Measurements from ENCODE around the gene CDKAL1. TPM values are rescaled to one million over a fixed set of nuclear protein-coding genes. Genes with fewer than 3 reads are reported as not detected.
A peak's percentile ranks its signal among the peaks of the same experiment; 100 is the strongest.

The CDKAL1 gene
- total and polyA plus RNA-seq, 4 donors: 2.0 to 12.9 (median 6.7) TPM

- TF ChIP-seq RXRA (IDR thresholded peaks at IDR 0.05) (no peak), MAX (IDR thresholded peaks at IDR 0.05) (no peak)
Measured at GRCh38 chr6:20665290-20665689, 131.0 kb downstream of the CDKAL1 start (continued).

GRCh38 chr6:20669571-20670314, 135.5 kb downstream of the CDKAL1 start:
- H3K4me1 ChIP-seq (ENCODE audit: control insufficient read depth in 4 of 4, insufficient read depth in 4 of 4, low read length in 3 of 4): no peaks in the 10 kb centered on the region
- no peak overlapping the region for H3K4me3 ChIP-seq (ENCODE audit: low read depth in 1 of 3, low read length in 3 of 3)
- WGBS: 86% methylated on average over 6 of the region's 6 CpGs
- no peak overlapping the region for H3K9ac ChIP-seq (ENCODE audit: low read depth in 1 of 2, low read length in 2 of 2)
- TF ChIP-seq JUND (IDR thresholded peaks at IDR 0.05) (no peak), TAF1 (conservative IDR thresholded peaks at IDR 0.05) (no peak), YY1 (IDR thresholded peaks at IDR 0.05) (no peak), FOXA2 (IDR thresholded peaks at IDR 0.05) (no peak), SP1 (IDR thresholded peaks at IDR 0.05) (no peak), CTCF (IDR thresholded peaks at IDR 0.05; ENCODE audit: low read depth, low read length, missing input control) (no peak), RAD21 (IDR thresholded peaks at IDR 0.05) (no peak), FOXA1 (IDR thresholded peaks at IDR 0.05) (no peak), RXRA (IDR thresholded peaks at IDR 0.05) (no peak), GABPA (IDR thresholded peaks at IDR 0.05 in 1 of 2, conservative IDR thresholded peaks at IDR 0.05 in 1 of 2) (no peak), MAX (IDR thresholded peaks at IDR 0.05) (no peak), HNF4G (IDR thresholded peaks at IDR 0.05) (no peak), NR2F2 (IDR thresholded peaks at IDR 0.05) (no peak)
- no peaks in the 10 kb centered on the region for H3K36me3 ChIP-seq (ENCODE audit: control insufficient read depth in 4 of 4, insufficient read depth in 3 of 4, low read depth in 1 of 4, low read length in 3 of 4)
- H3K9me3 ChIP-seq (ENCODE audit: control insufficient read depth in 4 of 4, low read length in 3 of 4): no peaks in the 10 kb centered on the region
- no peak overlapping the region for H3K27ac ChIP-seq (ENCODE audit: low read depth in 1 of 2, low read length in 2 of 2)
- no peak for DNase-seq (ENCODE audit: low spot score)
- H3K27me3 ChIP-seq (ENCODE audit: control insufficient read depth in 4 of 4, insufficient read depth in 4 of 4, low read length in 3 of 4): no peaks in the 10 kb centered on the region

- Histone ChIP-seq H3K27ac (ENCODE audit: low read depth in 1 of 2, low read length in 2 of 2) (no peak overlapping the region), H3K4me1 (ENCODE audit: control insufficient read depth in 4 of 4, insufficient read depth in 4 of 4, low read length in 3 of 4) (no peaks in the 10 kb centered on the region), H3K9me3 (ENCODE audit: control insufficient read depth in 4 of 4, low read length in 3 of 4) (no peaks in the 10 kb centered on the region), H3K4me3 (ENCODE audit: low read depth in 1 of 3, low read length in 3 of 3) (no peak overlapping the region), H3K36me3 (ENCODE audit: control insufficient read depth in 4 of 4, insufficient read depth in 3 of 4, low read depth in 1 of 4, low read length in 3 of 4) (no peaks in the 10 kb centered on the region), H3K9ac (ENCODE audit: low read depth in 1 of 2, low read length in 2 of 2) (no peak overlapping the region), H3K27me3 (ENCODE audit: control insufficient read depth in 4 of 4, insufficient read depth in 4 of 4, low read length in 3 of 4) (no peaks in the 10 kb centered on the region)
- peak in 1 of 2 donors; percentile 27 for TF ChIP-seq EGR1 (IDR thresholded peaks at IDR 0.05; ENCODE audit: low read depth in 2 of 2)
- no peak for TF ChIP-seq MAX (IDR thresholded peaks at IDR 0.05)
- no peak for TF ChIP-seq ZBTB33 (IDR thresholded peaks at IDR 0.05)
- TF ChIP-seq RXRA (IDR thresholded peaks at IDR 0.05): peak in 1 of 2 donors; percentile 16
- TF ChIP-seq FOXA1 (IDR thresholded peaks at IDR 0.05): no peak
- no peak for TF ChIP-seq TAF1 (conservative IDR thresholded peaks at IDR 0.05)
- TF ChIP-seq HNF4G (IDR thresholded peaks at IDR 0.05): no peak
- DNase-seq (ENCODE audit: low spot score): no peak
- WGBS: 83% methylated on average over 2 of the region's 2 CpGs
Measured at GRCh38 chr6:20670750-20671149, 136.5 kb downstream of the CDKAL1 start.

Data from liver (tissue), 9 donors.